Right ventricle myocardium inferior (tissue), 1 donor: ENCODE data around the gene JPH4. TPM values are rescaled to one million over a fixed set of nuclear protein-coding genes. Genes with fewer than 3 reads are reported as not detected.
A peak's percentile ranks its signal among the peaks of the same experiment; 100 is the strongest.

Experiments
- ATAC-seq: fragments of 200-7000 bp; cut with Tn5 transposase; one replicate; pipeline ENCODE4 v1.9.1; 2020; ENCODE audit warnings: mild to moderate bottlenecking, moderate library complexity
- DNase-seq: peaks from one replicate; pipeline ENCODE4 v3.0.0; 2021; ENCODE audit errors: missing footprints
- intact Hi-C: fragments of 100-400 bp; cut with DNase I; formaldehyde crosslinking; loops from one replicate; pipeline ENCODE4 v1.11.0; 2022
- total RNA-seq: library from RNA; stranded (reverse); fragmentation: NEBNext Ultra II Directional; extraction: Animal tissue kit (Norgen Biotek cat#: 25700); gene quantifications from one replicate; pipeline ENCODE4 v1.2.1, GENCODE V29; 2021
- donor health status: DM: no; HTN: yes; CAD: no; lungs with severe emphysema.

The JPH4 gene
- total RNA-seq, 1 donor from 2014 or later, result 0.24 TPM

DNA sequence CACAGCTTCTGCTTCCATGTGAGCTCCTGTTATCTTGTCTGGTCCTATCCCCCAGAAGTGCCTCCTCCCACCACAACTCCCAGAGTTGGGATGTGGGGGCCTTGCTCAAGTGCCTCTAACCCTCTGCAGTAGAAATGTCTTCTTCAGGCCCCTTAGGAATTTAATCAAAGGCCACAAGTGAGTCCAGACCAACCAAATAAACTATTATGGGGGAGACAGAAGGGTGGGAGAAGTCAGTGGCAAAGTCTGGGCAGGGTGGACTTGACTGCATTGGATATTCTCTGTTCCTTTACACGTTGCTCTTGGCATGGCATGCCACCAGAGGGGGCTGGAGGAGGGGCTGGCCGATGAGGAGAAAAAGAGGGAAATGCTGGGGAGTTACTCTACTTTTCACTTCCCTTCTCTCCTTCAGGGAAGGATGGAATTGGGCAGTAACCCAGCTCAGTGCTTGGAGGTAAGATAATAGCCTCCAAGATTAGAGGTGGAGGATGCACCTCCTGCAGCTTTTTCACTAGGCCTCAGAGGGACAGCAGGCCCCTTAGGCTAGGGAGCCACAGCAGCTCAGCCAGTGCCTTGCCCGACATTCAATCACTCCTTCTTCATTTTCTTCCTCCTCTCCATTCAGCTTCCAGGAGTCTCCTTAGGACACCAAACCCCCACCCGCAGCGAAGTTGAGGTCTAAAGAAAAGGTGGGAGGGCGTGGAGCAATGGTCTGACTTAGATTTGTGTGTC, 9.8 kb downstream of the JPH4 start:
- intact Hi-C loops, result loop anchor here (10.0 kb wide), 1 partner anchor 304 kb away; no protein-coding TSS in a partner anchor
- DNase-seq, result no peak

DNA sequence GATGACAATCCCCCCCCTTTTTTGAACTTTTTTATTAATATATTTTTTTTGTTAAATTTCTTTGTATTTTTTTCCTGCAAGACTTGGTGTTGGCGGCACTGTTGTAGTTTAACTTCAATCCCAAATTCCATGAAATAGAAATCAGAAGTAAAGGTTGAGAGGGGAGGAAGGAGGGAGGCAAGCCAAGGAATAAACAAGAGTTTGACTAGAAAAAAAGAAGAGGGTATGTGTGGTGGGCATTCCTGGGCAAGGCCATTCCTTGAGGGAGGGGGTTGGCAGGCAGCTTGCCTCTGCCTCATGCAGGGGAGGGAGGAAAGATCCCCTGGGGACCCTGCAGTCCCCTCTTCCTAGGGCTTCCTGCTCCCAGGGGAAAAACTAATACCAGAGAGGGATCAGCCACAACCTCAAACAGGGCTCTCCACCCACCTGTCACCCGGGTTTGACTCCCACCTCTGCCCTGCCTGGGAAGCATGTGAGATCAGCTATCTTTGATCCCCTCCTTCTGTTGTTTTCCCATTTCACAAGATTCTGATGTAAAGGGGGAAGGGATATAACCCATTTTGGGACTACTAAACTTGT, 10.5 kb downstream of the JPH4 start:
- ATAC-seq (no peak), DNase-seq (no peak)
- intact Hi-C loops, result loop anchor here (10.0 kb wide), 1 partner anchor 303 kb away; no protein-coding TSS in a partner anchor

More for the DNA sequence above, 9.8 kb downstream of the JPH4 start:
- no peak for ATAC-seq

DNA sequence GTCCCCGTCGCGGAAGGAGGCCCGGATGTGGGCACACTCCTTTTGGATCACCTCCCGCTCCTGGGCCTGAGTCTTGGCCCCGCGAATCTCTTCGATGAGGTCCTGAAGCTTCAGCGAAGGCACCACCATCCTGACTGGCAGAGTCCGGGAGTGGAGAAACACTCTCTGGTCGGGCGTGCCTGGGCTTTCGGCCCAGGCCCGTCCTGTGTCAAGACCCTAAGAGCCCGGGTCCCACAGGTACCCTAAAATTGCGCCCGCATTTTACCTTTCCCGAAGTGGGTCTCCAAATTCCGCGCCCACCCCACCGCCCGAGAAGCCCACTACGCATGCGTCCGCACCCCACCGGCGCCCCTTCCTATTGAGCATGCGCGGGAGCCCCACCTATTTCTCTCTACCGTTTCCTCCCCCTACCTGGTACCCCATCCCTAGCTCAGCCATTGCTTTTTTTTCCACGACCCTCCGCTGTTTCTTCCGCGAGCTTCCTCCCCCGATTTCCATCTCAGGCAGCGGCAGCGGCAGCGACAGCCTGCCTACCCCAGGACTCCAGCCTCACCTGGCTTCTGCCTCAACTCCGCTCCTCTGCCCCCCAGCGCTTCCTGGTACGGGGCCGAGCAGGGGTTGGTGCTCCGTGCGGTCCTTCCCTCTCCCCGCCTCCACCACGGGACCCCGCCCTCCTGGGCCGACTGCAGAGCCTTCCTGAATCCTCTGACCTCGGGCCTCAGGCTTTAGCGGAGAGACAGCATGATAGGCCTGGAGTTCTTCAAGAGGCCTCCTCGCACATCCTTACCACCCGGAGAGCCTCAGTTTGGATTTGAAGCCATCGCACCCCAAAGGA, 11.2 kb downstream of the JPH4 start, which contains the start of gene AP1G2:
AP1G2 (minus strand) TSS at position 606 of the 835 bp plus-strand sequence; CDS start at position 129, 477 bp downstream.
- DNase-seq, result peak; percentile 95
- peak; percentile 76 for ATAC-seq
- intact Hi-C loops, result loop anchor here (10.0 kb wide), 1 partner anchor 303 kb away; no protein-coding TSS in a partner anchor

DNA sequence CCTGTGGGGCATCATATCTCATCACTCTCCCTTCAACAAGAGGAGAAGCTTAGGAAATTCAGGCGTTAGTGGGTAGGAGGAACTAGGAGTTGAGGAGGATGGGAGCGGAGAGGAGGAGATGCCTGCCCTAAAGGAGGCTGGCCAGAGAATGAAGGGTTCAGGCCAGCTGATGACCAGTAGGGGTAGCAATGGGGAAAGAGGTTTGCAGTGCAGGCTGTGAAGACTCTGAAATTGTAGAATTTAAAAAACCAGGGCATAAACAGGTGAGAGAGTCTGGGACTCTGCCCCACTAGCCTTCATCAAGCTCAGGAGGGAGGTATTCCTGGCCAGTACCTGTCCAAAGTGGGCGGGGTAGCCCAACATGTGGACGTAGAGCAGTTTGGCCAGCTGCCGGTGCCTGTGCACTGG, 11.8 kb downstream of the JPH4 start:
- DNase-seq, result no peak

DNA sequence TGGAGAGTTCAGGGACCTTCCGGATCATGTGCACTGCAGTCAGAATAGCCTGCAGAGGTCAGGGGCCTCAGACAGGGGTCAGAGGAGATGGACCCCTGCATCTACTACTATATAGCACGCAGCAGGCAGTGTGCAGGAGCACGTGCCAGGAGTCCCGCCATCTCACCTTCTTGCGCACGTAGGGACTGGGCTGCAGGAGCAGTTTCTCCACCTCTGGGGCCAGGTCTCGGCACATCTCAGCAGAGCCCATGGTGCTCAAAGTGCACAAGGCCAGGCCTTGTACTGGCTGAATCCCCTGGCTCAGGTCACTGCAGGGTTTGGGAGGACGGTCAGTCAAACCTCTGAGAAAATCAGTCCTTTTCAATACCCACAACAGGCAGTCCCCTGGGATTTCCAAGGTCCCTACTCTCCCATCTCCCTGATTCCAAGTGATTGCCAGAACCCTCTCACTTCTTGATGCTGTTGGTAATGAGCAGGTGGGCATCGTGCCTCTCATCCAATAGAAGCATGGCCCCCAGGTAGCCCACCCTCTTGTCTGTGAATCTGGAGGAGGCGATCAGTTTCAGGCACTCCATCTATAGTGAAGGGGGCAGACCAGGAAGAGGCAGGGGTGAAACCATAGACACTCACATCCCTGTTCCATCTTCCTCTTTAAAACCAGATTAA, 12.3 kb downstream of the JPH4 start:
- no peak for ATAC-seq
- no peak for DNase-seq
- intact Hi-C loops, result loop anchor here (10.0 kb wide), 1 partner anchor 301 kb away; no protein-coding TSS in a partner anchor

More for the DNA sequence above, 11.8 kb downstream of the JPH4 start:
- ATAC-seq, result peak; percentile 21
- intact Hi-C loops, result loop anchor here (10.0 kb wide), 1 partner anchor 302 kb away; no protein-coding TSS in a partner anchor

DNA sequence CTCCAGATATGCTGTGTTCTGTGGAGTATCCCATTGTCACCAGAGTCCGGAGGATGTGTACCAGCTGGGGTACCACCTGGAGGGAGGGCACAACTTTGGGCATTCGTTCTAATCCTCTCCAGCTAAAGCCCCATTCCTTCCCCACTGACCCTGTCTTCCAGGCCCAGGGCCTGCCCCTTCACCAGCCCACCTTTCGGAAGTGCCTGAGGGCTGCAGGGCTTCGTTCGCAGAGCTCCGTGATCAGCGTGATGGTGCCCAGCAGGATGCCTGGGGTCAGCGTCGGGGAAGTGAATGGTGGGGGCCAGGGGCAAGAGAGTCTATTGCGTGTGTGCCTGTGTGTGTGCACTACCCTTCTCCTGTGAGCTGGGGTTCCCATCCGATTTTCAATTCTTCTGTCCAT, 13.0 kb downstream of the JPH4 start:
- no peak for DNase-seq
- intact Hi-C loops, result loop anchor here (10.0 kb wide), 1 partner anchor 301 kb away; no protein-coding TSS in a partner anchor
- ATAC-seq, result no peak

DNA sequence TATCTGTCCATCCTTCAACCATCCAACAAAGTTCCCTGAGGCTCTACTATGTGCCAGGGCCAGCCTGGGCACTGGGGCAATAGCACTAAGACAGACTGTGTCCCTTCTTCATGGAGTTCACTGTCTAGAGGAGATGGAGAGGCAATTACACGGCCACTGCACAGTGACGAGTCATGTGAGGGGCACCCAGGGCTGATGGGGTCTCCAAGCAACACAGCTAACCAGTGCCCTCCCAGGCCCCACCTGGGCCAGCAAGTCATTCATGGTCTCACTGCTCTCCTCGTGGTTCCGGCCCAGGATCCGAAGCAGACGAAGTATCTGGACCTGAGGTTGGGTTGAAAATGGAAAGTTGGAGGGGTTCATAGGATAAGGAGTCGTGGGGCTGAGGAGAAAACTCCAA, 13.7 kb downstream of the JPH4 start:
- DNase-seq (no peak), ATAC-seq (no peak)
- intact Hi-C loops, result loop anchor here (10.0 kb wide), 1 partner anchor 300 kb away; no protein-coding TSS in a partner anchor

DNA sequence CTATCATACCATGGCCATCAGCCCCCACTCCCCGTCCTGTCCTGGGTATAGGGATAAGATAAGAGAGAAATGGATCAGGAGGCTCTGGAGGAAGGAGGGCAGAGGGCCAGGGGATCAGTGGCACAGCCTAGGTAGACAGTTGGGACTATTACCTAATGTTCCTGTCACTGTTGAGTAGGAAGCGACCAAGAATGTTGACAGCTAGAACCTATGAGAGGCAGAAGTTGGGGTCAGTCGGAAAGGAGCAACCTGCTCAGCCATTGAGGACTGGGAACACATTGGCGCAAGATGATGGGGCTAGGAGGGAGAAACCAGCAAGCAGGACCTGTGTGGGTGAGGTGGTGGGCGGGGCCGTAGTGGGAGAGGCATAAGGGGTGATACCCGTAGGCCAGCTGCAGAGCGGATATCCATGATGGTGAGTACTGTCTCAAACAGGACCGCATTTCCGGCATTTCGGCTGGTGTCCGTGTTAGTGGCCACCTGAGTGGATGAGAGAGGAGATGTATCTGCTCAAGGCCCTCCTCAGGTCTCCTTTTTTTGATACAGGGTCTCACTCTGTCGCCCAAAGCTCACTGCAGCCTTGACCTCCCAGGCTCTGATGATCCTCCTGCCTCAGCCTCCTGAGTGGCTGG, 14.3 kb downstream of the JPH4 start:
- no peak for DNase-seq
- intact Hi-C loops, result loop anchor here (10.0 kb wide), 1 partner anchor 299 kb away; no protein-coding TSS in a partner anchor
- no peak for ATAC-seq

DNA sequence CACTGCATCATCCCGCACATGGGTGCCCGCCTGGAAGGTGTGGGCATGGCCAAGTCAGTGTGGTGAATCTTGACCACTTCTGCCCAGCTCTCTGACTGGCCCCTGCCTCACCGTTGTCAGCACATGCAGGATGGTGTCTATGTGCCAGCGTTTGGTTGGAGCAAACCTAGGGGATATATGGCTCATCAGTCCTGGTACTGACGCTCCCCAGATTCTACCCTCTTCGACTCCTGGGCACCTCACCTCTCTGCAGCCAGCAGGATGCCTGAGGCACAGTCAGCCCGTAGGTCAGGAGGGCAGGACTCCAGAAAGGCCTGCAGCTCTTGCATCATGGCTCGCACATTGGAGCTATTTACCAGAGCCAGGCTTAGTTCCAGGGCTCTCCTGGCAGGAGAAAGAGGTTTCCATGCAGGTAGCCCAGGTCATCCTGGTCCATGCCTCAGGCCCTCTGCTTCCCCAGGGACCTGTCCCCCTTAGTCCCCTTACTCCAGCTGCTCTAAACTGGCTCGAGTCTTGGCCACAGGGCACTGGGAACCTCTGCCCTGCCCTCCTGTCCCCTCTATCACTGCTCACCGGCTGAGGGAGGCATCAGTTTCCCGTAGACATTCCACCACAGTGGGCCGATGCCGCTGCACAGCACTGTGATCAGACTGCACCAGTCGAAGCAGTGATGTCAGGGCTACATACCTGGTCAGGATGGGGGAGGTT, 15.0 kb downstream of the JPH4 start:
- intact Hi-C loops, result loop anchor here (2.0 to 10.0 kb wide), 2 partner anchors 85 to 299 kb away; no protein-coding TSS in a partner anchor
- DNase-seq, result no peak
- ATAC-seq, result no peak

DNA sequence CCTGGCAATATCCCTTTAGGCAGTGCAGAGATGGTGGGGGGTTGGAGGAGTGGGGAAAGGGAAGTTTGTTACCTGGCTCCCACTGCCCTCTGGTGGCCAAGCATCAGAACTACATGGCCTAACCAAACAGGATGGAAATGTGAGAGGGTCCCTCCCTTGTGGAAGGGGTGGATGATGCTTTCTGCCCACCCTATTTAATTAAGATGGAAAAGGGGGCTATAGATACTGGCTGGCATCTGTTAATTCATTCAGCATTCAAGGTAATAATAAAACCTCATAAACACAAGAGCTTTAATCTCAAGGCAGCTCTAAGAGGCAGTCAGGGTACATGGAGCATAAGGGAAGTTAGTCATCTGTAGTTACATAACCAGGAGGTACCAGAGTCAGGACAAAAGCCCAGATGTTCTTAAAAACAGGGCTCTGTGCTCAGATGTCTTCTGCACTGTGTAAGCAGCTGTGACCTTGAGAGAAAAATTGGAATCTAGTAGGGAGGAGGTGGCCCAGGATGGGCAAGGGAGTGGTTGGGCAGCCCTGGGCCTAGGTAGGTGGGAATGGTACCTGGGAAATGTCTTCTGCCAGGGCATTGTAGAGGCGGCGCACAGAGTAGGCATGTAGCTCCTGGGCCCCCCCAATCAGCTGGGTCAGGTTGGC, 15.6 kb downstream of the JPH4 start:
- intact Hi-C loops, result loop anchor here (2.0 to 10.0 kb wide), 2 partner anchors 84 to 298 kb away; no protein-coding TSS in a partner anchor
- no peak for ATAC-seq
- DNase-seq, result no peak

DNA sequence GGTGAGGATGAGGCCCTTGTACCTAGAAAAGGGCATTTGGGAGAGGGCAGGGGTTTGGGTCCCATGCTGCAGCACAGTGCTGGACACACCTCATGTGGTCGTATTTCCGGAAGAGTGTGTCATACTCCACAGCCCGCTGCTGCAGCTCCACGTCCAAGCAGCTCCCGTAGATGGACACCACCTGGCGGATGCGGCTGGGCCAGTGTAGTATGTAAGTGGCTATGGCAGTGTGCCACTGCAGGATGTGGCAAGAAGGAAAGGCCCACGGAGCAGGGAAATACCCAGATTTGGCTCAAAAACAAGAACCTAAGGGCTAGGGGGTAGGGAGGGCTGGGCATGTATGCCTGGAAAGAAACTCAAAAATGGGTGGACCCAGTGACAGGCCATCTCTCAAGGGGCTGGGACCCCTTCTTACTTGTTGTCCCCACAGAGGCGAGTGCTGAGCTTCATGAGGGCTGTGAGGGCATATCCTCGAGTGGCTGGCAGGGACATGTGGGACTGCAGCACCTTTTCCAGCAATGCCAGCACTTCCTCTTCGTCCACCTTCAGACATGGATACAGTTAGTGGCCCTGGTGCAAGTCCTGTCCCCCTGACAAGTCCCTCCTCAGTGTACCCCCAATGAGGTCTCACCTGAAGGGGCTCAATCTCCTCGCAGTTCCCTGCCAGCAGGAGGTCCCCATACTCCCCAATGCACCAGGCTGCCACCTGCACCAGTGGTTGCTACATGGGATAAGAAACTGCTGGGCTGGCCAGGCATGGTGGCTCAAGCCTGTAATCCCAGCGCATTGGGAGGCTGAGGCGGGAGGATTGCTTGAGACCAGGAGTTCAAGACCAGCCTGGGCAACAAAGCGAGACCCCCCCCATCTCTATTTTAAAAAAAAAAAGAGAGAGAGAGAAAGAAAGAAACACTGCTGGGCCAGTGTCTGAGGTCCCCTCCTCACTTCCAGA, 16.4 kb downstream of the JPH4 start:
- ATAC-seq (no peak), DNase-seq (no peak)
- intact Hi-C loops, result loop anchor here (2.0 to 10.0 kb wide), 2 partner anchors 83 to 297 kb away; no protein-coding TSS in a partner anchor

DNA sequence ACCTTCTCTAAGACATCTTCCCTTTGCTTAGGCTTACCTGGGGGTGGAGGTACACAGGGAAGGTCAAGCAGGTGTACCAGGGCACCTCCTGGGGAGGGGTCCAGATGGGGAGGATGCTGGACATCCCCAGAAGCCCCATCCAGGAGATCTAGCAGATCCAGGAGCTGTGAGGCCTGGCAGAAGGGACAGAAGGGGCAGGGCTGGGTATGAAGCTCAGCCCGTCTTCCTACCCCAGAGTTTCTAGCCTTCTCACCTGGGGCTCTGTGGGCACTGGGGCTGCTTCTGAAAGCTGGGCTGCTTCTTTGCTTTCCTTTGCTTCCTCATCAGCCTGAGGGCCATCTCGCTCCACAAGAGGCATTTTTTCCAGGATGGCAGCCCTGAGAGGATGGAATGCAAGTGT, 17.3 kb downstream of the JPH4 start:
- DNase-seq (no peak), ATAC-seq (no peak)
- intact Hi-C loops, result loop anchor here (10.0 kb wide), 1 partner anchor 296 kb away; no protein-coding TSS in a partner anchor

DNA sequence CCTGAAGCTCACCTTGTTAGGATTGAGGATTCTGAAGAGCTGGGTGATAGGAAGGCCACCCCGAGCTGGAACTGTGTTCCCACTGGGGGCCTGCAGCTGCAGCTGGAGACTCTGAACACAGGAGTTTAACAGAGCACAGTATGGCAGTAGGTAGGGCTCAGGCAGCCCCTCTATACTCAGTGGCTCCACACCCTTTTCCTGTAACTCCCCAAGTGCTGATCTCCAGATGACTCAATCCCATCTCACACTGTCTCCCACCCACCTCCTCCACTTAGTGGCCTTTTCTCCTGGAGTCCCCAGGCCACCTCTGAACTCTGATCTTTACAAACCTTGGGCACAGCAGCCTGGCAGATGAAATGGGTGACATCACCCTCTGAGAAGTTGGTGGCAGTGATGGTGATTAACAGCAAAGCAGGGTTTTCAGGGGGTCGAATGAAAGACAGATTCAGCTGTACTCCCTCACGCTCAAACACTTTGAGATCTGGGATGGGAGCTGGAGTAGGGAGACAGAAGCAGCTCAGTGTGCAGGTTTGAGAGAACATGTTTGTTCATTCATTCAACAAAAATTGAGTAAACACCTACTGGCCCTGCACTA, 18.6 kb downstream of the JPH4 start:
- DNase-seq (no peak), ATAC-seq (no peak)
- intact Hi-C loops, result loop anchor here (5.0 to 10.0 kb wide), 2 partner anchors 238 to 295 kb away; partner anchors contain the start of gene PABPN1

DNA sequence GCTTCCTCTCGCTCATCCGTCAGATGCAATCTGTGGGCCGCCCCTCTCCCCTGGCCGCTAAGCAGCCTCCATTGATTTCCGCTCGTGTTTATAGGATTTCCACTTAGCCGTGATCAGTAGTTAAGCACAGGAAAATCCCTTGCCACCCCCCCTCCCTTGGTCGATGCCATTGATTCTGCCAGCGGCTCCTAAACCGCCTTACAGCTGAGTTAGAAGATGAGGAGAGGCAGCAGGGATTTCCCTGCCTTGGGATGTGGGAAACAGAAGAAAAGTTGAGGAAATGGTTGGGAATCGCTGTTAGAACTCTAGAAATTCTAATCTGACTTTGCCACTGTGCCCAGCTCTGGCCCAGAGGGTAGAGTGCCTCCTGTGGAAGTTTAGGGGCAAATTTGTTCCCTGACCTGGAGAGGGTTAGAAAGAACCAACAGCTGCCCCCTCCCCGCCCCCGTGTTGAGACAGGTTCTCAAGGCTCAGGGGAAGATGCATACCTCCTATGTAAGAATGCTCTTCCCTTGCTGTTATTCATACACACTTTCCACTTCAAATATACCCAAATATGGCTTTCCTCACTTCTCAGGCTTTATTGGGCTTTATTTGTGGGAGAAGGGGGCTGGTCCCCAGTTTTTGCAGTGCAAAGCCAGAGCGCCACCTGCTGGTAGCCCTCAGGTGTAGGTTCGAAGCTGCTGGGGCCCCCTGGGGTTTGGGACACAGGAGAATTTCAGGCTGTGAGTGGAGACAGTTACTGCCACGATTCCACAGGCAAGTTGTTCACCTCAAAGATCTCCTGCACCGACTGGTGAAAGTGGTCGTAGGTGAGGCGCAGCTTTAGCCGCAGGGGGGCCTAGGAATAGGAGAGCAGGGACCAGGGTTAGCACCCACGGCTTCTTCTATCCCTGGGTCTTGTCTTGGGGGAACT, 19.3 kb downstream of the JPH4 start:
- DNase-seq (no peak), ATAC-seq (no peak)
- intact Hi-C loops, result loop anchor here (5.0 kb wide), 1 partner anchor 237 kb away; the partner anchor contains the start of gene PABPN1
